H9 (cell line): ENCODE data around the gene HOOK2. TPM values are rescaled to one million over a fixed set of nuclear protein-coding genes. Genes with fewer than 3 reads are reported as not detected.

ENCODE experiments used
- DNase-seq: peaks from one replicate; pipeline ENCODE4 v3.0.0-alpha.2; 2017
- H2AFZ ChIP-seq: one replicate; pipeline ENCODE4 v1.6.1; 2013; ENCODE audit warnings: mild to moderate bottlenecking, low read length, control low read depth, moderate library complexity
- H2AK5ac ChIP-seq: 2 replicates; pipeline ENCODE4 v1.6.1; 2013; ENCODE audit warnings: low read length, control low read depth, mixed read lengths; ENCODE audit not compliant: insufficient read length
- H2BK120ac ChIP-seq: one replicate; pipeline ENCODE4 v1.6.1; 2013; ENCODE audit warnings: low read depth, mild to moderate bottlenecking, low read length, control low read depth, inconsistent platforms; ENCODE audit not compliant: poor library complexity, severe bottlenecking
- H2BK12ac ChIP-seq: 2 replicates; pipeline ENCODE4 v1.6.1; 2013; ENCODE audit warnings: low read length, control low read depth, mixed read lengths, low read depth; ENCODE audit not compliant: insufficient read length
- H2BK15ac ChIP-seq: 2 replicates; pipeline ENCODE4 v1.6.1; 2013; ENCODE audit warnings: low read depth, low read length, control low read depth
- H2BK20ac ChIP-seq: one replicate; pipeline ENCODE4 v1.6.1; 2013; ENCODE audit warnings: low read depth, mild to moderate bottlenecking, low read length, control low read depth, inconsistent platforms; ENCODE audit not compliant: poor library complexity, severe bottlenecking
- H2BK5ac ChIP-seq: 2 replicates; pipeline ENCODE4 v1.6.1; 2013; ENCODE audit warnings: low read length, control low read depth, mixed read lengths; ENCODE audit not compliant: insufficient read length
- H3K14ac ChIP-seq: 2 replicates; pipeline ENCODE4 v1.6.1; 2013; ENCODE audit warnings: low read length, control low read depth; ENCODE audit not compliant: insufficient read depth
- H3K18ac ChIP-seq: 2 replicates; pipeline ENCODE4 v1.6.1; 2013; ENCODE audit warnings: low read depth, mild to moderate bottlenecking, mixed read lengths, low read length, control low read depth; ENCODE audit not compliant: insufficient read length
- H3K23ac ChIP-seq: 2 replicates; pipeline ENCODE4 v1.6.1; 2013; ENCODE audit warnings: low read length, control low read depth, mixed read lengths, low read depth; ENCODE audit not compliant: insufficient read length
- H3K23me2 ChIP-seq: 2 replicates; pipeline ENCODE4 v1.6.1; 2013; ENCODE audit warnings: low read depth, mild to moderate bottlenecking, mixed read lengths, low read length, control low read depth; ENCODE audit not compliant: insufficient read length, poor library complexity, severe bottlenecking
- H3K27ac ChIP-seq: 2 replicates; pipeline ENCODE4 v1.5.1; 2013; ENCODE audit warnings: low read length, control low read depth, mixed read lengths, low read depth; ENCODE audit not compliant: insufficient read length
- H3K27me3 ChIP-seq: 2 replicates; pipeline ENCODE4 v1.6.1; 2013; ENCODE audit warnings: low read length, control low read depth, inconsistent platforms; ENCODE audit not compliant: insufficient read depth
- H3K4ac ChIP-seq: 2 replicates; pipeline ENCODE4 v1.6.1; 2013; ENCODE audit warnings: low read depth, mild to moderate bottlenecking, control low read depth, inconsistent platforms, low read length, moderate library complexity
- H3K4me1 ChIP-seq: 2 replicates; pipeline ENCODE4 v1.6.1; 2013; ENCODE audit warnings: low read length, control low read depth, inconsistent platforms; ENCODE audit not compliant: insufficient read depth
- H3K4me2 ChIP-seq: 2 replicates; pipeline ENCODE4 v1.6.1; 2013; ENCODE audit warnings: low read length, control low read depth, mixed read lengths; ENCODE audit not compliant: insufficient read length, insufficient read depth
- H3K56ac ChIP-seq: 2 replicates; pipeline ENCODE4 v1.6.1; 2013; ENCODE audit warnings: low read depth, mild to moderate bottlenecking, mixed read lengths, low read length, control low read depth; ENCODE audit not compliant: insufficient read length
- H3K79me1 ChIP-seq: 2 replicates; pipeline ENCODE4 v1.6.1; 2013; ENCODE audit warnings: low read depth, mild to moderate bottlenecking, moderate library complexity, low read length, control low read depth, inconsistent platforms; ENCODE audit not compliant: insufficient read depth, poor library complexity, severe bottlenecking
- H3K79me2 ChIP-seq: 2 replicates; pipeline ENCODE4 v1.6.1; 2013; ENCODE audit warnings: low read length, control low read depth, inconsistent platforms; ENCODE audit not compliant: insufficient read depth
- H3K9ac ChIP-seq: 2 replicates; pipeline ENCODE4 v1.6.1; 2013; ENCODE audit warnings: low read length, control low read depth, mixed read lengths; ENCODE audit not compliant: insufficient read length; ENCODE audit errors: extremely low read depth
- H3K9me3 ChIP-seq: one replicate; pipeline ENCODE4 v1.6.1; 2013; ENCODE audit warnings: low read depth, low read length, inconsistent platforms; ENCODE audit not compliant: control insufficient read depth
- H3T11ph ChIP-seq: one replicate; pipeline ENCODE4 v1.6.1; 2013; ENCODE audit warnings: mild to moderate bottlenecking, low read length, control low read depth, inconsistent platforms
- H4K20me1 ChIP-seq: one replicate; pipeline ENCODE4 v1.6.1; 2013; ENCODE audit not compliant: control insufficient read depth, insufficient read length, insufficient read depth
- H4K5ac ChIP-seq: 2 replicates; pipeline ENCODE4 v1.6.1; 2013; ENCODE audit warnings: low read depth, mild to moderate bottlenecking, mixed read lengths, low read length, control low read depth; ENCODE audit not compliant: insufficient read length
- H4K8ac ChIP-seq: replicated peaks from 2 replicates; pipeline ENCODE4 v1.6.1; 2013; ENCODE audit warnings: low read length, control low read depth, mixed read lengths, low read depth; ENCODE audit not compliant: insufficient read length
- H4K91ac ChIP-seq: 2 replicates; pipeline ENCODE4 v1.6.1; 2013; ENCODE audit warnings: low read depth, mild to moderate bottlenecking, moderate library complexity, mixed read lengths, low read length, control low read depth; ENCODE audit not compliant: insufficient read length
- H3K27ac Mint-ChIP-seq, 3 experiments: 2 replicates in 2 of 3; 3 replicates in 1 of 3; pipeline ENCODE4 v1.8.0; 2020 to 2021; ENCODE audit warnings: mixed read lengths in 3 of 3, mild to moderate bottlenecking in 1 of 3, moderate library complexity in 1 of 3
- H3K27me3 Mint-ChIP-seq: 2 replicates; pipeline ENCODE4 v1.8.0; 2021; ENCODE audit warnings: low read depth, mild to moderate bottlenecking, moderate library complexity, mixed read lengths
- H3K36me3 Mint-ChIP-seq, 3 experiments: 2 replicates in 2 of 3; 3 replicates in 1 of 3; pipeline ENCODE4 v1.8.0; 2020 to 2021; ENCODE audit warnings: low read depth in 3 of 3, mixed read lengths in 3 of 3; ENCODE audit not compliant: insufficient read depth in 1 of 3
- H3K4me1 Mint-ChIP-seq, 2 experiments: 2 replicates each; pipeline ENCODE4 v1.8.0; 2020; ENCODE audit warnings: mixed read lengths in 2 of 2
- H3K4me3 Mint-ChIP-seq, 2 experiments: 2 replicates in 1 of 2; 3 replicates in 1 of 2; pipeline ENCODE4 v1.8.0; 2020 to 2021; ENCODE audit warnings: mild to moderate bottlenecking in 2 of 2, mixed read lengths in 2 of 2, moderate library complexity in 1 of 2
- H3K9me3 Mint-ChIP-seq, 2 experiments: 2 replicates in 1 of 2; 3 replicates in 1 of 2; pipeline ENCODE4 v1.8.0; 2020; ENCODE audit warnings: mild to moderate bottlenecking in 2 of 2, mixed read lengths in 2 of 2, moderate library complexity in 1 of 2
- CTCF ChIP-seq: fragments of 200-600 bp; sonication (generic); conservative IDR thresholded peaks from 3 replicates; pipeline ENCODE4 v1.8.0; 2021; ENCODE audit warnings: antibody characterized with exemption, mild to moderate bottlenecking
- WGBS: extraction: QIAGEN DNeasy Blood & Tissue Kit; methylation state at CpG from one replicate; pipeline ENCODE4 v1.1.7; 2013; ENCODE audit warnings: missing lambda C conversion rate, low lambda C conversion rate, mixed read lengths; ENCODE audit not compliant: insufficient read length; ENCODE audit errors: extremely low coverage; 5-methylcytosine and 5-hydroxymethylcytosine counted together
- total RNA-seq: library from RNA; stranded (reverse); gene quantifications from 2 replicates; pipeline ENCODE4 v1.2.1, GENCODE V29; 2021

The HOOK2 gene
- total RNA-seq, 1 experiment from 2014 or later: 64.7 TPM

DNA sequence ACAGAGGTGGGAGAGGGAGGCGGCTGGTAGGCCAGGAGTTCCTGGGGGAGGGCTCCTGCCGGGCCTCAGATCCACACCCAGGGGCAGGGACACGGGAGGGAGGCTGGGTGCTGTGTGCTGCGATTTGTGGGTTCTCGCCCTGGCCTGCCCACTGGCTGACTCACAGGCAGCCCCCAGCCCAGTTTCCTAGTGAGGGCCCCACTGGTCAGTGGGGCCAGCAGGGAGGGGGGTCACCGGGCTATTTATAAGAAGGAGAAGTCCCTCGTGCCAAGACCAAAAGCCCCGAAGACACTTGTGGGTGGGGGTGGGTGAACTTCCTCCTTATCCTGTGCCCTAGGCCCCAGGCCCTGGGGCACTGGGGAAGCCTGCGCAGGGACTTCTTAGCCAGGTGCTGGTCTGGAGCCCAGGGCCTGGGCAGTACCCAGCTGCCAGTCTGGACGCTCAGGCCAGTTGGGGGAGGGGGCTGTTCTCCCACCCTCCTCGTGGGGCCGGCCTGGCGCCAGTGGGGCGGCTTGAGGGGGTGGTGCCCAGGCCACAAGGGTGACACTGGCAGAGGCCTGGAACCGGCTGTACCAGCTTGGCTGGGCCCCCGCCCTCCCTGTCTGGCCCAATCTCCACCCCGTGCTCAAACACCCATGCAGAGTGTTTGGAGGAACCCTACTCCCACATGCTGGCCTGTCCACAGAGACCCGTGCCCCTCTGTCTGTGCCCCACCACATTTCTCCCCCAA is 11.0 kb upstream of the HOOK2 start:
- Histone ChIP-seq H2AK5ac (no peak overlapping the region), H3K4ac (no peak overlapping the region), H4K91ac (no peak overlapping the region), H3K27ac (no peak overlapping the region), H3K9ac (no peak overlapping the region), H2BK20ac (no peak overlapping the region), H3T11ph (no peak overlapping the region), H3K79me1 (no peaks in the 10 kb centered on the region), H2BK15ac (no peak overlapping the region), H4K8ac (no peak overlapping the region), H4K20me1 (no peaks in the 10 kb centered on the region), H3K14ac (no peak overlapping the region; the same call in 1 of the 2 replicates), H2BK12ac (no peak overlapping the region), H2AFZ (no peak overlapping the region), H3K4me2 (no peak overlapping the region), H3K56ac (no peak overlapping the region), H3K23ac (no peak overlapping the region), H2BK120ac (no peak overlapping the region), H3K18ac (no peak overlapping the region), H3K23me2 (peaks cover 27% of the 10 kb centered on the region), H3K9me3 (no peaks in the 10 kb centered on the region), H3K4me1 (peaks cover 6% of the 10 kb centered on the region), H2BK5ac (no peak overlapping the region), H3K27me3 (no peaks in the 10 kb centered on the region; the same call in 1 of the 2 replicates), H3K79me2 (no peaks in the 10 kb centered on the region), H4K5ac (no peak overlapping the region)
- Mint-ChIP-seq H3K27ac (no peak overlapping the region), H3K4me1 (peaks cover 28 to 32% of the 10 kb centered on the region in 2 experiments), H3K4me3 (no peak overlapping the region), H3K9me3 (no peaks in the 10 kb centered on the region), H3K36me3 (no peaks in the 10 kb centered on the region), H3K27me3 (peaks cover 6% of the 10 kb centered on the region)
- DNase-seq: no peak
- no peak for TF ChIP-seq CTCF
- no CpG with 5 or more reads among the region's 18 CpGs for WGBS
